CD4-positive, alpha-beta T cell treated with Interleukin-17A for 1 hour (primary cell): ENCODE measurements around the gene ABCA2.
A peak's percentile ranks its signal among the peaks of the same experiment; 100 is the strongest.

ENCODE experiments used
- DNase-seq: peaks from one replicate; pipeline ENCODE4 v3.0.0-alpha.2; 2020

Gene ABCA2

DNA sequence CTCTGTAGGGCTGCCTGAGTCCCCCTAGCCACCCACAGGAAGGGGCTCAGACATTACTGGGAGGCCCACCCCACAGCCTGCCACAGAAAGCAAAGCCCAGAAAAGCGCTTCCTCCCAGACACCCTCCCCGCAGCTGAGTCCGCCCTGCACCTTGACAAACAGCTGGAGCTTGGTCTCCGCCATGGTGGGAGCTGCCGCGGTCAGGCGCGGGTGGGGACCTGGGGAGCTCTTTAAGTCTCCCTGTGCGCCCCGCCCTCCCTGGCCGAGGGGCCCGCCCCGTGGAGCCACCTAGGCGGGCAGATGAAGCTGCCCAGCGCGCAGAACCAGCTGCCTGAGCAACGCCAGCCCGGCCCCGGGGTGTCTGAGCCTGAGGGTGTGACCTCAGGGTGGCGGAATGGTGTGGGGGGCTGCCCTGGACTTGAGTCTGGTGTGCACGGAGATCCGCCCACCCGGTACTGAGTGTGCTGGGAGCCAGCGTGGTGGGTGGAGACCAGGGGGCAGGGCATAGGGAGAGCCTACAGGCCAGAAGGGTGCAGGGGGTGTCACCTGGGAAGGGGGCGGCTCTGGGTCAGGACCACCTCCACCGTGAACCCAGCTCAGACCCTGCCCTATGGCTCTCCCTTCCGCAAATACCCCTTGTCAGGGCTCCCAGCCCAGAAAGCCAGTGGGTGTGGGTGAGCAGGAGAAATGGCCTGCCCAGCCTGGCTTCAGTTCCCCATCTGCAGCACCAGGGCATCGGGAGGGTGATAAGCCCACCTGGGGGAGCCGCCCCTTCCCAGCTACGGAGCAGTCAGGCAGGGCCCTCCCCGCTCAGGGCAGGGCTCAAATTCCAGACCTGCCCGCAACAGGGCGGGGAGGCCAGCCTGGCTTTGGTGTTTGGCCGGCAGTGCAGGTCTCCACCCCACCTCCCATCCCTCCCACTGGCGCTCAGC is 31.4 kb downstream of the ABCA2 start, which contains the start of gene CLIC3:
Gene CLIC3 (minus strand): TSS at position 208 of the 932 bp plus-strand sequence. CDS start 25 bp downstream, at position 183.
- peak; percentile 70 for DNase-seq

DNA sequence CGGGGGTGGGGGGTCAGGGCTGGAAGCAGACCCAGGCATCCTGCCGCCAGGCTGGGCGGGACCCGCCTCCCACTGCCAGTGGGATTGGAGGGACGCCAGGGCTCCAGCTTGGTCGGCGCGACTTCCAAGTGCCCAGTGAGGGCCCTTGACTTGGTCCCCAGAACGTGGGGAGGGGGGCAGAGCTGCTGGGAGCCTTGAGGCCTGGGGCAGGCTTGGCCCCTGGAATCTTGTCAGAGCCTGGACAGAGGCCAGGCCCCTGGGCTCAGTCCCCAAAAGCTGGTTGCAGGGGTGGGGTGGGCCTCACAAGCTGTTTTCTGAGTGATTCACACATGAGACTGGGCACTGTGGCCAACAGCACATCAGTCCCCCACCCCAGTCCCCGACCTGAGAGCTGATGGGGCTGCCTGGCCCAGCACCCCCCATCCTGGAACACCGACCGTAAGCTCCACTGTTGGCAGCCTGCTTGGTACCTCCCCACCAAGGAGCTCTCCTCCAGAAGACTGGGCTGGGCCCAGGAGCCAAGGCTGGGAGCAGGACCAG is 32.2 kb downstream of the ABCA2 start:
- no peak for DNase-seq

DNA sequence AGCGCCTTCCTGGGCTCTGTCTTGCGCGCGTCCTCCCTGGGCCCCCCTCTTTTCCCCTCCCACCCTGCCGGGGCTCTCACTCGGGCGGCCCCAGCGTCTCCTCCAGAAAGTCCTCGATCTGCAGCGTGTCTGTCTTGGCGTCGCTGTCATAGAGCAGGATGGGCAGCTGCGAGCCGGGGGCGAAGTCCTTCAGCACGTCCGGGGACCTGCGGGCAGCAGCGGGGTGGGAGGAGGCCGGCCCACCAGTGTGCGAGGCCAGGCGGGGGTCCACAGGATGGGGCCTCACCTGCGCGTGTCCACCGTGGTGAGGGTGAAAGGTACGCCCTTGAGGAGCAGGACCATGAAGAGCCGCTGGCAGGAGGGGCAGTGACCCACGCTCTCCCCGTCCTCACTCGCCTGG is 32.7 kb downstream of the ABCA2 start:
- DNase-seq: no peak

DNA sequence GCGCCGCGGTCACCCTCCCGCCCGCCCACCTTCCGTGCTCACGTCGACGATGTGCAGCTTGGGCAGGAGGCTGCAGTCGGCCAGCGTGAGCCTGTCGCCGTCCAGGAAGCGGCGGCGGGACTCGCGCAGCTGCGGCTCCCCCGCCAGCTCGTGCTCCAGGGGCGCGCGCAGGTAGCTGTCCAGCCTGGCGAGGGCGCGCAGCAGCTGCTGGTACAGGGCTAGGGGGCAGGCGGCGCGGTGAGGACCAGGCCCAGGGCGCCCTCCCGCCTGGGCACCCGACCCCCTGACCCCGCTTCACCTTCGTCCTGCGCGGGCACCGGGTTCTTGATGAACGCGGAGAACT is 33.2 kb downstream of the ABCA2 start:
- DNase-seq: no peak

DNA sequence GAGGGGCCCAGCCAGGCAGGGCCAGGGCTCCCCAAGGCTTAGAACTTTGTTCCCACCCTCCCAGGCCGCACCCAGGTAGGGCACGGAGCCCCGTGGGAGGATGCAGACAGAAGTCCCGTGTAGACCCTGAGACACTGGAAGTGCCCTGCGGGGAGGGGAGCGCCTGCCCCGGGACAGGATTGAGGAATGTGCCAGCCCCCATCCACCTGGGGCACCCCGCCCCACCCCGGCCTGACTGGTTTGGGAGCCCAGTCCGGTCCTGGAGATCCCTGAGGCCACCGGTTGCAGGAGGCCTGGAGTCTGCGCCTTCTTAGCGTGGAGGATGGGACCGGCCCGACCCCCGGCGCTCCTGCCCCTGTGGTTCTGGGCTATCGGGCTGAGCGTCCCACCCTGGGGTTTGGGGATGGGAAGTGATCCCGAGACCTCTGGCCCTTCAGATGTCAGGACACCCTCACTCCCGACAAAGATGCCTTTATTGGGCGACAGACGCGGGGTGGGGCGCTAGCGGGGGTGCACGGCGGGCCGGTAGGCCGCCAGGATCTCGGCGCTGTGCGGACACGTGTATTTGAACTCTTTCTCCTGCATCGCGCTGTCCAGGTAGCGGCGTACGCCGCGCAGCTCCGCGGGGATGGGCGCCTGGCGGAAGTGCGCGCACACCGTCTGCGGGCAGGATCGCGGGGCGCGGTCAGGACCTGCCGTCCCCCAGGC is 33.7 kb downstream of the ABCA2 start:
- DNase-seq: no peak

DNA sequence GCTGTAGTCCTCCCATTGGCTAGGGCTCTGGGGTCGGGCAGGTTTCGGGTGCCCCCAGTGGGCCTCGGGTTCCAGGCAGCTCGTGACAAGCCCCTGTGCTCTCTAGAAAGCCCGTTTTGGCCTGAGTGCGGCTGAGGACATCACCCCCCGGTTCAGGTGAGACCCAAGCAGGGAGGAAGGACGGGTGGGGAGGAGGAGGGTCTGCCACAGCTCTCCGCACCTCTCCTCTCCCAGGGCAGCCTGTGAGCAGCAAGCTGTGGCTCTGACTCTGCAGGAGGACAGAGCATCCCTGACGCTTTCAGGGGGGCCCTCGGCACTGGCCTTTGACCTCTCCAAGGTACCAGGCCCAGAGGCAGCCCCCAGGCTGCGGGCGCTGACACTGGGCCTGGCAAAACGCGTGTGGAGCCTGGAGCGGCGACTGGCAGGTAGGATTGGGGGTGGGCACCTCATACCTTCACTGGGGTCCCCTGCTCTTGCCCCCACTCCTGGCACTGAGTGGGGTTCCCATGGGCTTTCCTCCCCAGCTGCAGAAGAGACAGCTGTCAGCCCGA is 35.1 kb downstream of the ABCA2 start:
- no peak for DNase-seq

DNA sequence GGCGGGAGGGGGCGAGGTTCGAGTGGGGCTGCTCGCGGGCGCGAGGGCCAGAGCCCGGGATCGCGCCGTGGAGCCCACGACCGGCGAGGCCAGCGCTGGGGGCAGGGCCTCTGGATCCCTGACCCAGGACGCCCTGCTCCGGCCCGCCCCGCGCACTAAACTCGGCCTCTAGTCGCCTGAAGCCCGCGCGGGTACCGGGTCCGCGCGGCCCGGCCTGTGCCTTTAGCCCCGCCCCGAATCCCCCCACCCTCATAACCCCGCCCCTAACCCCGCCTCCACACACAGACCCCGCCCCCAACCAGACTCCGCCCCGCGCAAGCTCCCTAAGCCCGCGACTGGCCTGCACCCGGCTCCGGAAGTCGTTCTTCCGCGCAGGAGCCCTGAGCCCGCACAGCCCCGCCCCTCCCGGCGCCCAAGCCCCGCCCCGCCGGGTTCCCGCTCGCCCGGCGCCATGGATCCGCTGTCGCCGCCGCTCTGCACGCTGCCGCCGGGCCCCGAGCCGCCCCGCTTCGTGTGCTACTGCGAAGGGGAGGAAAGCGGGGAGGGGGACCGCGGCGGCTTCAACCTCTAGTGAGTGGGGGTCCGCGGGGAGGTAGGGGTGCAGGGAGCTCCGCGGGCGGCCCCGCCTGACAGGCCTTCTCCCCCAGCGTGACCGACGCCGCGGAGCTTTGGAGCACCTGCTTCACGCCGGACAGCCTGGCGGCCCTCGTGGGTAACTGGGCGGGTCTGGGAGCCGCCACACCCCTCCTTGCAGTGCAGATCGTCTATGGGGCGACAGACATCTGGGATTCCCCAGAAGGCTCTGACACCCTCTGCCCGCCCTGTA is 35.8 kb downstream of the ABCA2 start, which contains the start of gene PAXX:
Gene PAXX (plus strand): TSS at position 430 of the 826 bp plus-strand sequence. CDS start 22 bp downstream, at position 452.
- peak; percentile 94 for DNase-seq

DNA sequence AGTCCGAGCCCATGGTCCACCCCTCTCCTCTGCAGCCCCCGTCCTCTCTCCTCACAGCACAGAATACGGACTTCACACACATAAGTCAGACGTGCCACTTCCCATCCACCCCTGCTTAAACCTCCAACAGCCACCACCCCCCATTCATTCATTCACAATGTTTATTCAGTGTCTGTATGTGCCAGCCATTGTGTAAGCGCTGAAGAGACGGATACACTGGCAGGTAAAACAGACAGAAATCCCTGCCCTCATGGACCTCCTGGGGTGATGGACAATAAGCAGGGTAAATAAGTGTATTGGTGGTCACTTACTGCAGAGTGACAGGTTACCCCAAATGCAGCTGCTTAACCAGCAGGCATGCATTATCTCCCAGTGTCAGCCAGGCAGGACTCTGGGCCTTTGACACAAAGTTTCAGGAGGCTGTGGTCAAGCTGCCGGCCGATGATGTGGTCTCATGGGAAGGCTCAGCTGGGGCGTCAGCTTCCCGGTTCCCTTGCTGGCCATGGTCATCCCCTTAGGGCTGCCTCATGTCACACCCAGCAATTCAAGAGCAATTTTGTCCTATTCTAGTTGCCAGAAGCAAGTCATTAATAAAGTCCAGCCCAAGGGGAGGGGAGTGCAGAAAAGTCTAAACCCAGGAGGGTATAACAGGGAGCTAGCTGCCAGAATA is 37.7 kb downstream of the ABCA2 start:
- DNase-seq: no peak

DNA sequence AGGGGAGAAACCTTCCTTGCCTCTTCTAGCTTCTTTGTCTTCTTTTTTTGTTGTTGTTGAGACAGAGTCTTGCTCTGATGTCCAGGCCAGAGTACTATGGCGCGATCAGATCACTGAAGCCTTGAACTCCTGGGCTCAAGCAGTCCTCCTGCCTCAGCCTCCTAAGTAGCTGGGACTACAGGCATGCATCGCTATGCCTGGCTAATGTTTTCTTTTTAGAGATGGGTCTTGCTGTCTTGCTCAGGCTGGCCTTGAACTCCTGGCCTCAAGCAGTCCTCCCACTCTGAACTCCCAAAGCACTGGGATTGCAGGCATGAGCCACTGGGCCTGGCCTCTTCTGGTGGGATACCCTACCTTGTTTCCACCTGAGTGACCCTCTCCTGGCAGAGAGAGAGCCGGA is 39.2 kb downstream of the ABCA2 start:
- DNase-seq: no peak

DNA sequence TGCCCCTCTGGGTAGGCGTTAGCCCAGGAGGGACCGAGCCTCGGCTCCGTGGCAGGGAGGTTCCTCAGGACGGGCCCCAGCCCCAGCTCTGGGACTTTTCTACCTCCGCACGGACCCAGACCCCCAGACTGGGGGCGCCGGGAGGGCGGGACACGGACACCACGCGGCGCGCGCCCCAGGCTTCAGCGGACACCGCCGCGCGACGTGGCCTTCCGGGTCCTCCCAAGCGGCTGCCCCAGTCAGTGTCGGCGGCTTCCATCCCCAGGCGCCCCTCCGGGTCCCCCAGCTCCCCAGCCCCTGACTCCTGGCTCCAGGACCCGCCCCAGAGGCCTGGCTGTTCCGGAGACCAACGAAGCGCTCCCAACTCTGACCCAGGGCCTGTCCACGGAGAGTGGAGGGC is 42.2 kb downstream of the ABCA2 start:
- DNase-seq: no peak

DNA sequence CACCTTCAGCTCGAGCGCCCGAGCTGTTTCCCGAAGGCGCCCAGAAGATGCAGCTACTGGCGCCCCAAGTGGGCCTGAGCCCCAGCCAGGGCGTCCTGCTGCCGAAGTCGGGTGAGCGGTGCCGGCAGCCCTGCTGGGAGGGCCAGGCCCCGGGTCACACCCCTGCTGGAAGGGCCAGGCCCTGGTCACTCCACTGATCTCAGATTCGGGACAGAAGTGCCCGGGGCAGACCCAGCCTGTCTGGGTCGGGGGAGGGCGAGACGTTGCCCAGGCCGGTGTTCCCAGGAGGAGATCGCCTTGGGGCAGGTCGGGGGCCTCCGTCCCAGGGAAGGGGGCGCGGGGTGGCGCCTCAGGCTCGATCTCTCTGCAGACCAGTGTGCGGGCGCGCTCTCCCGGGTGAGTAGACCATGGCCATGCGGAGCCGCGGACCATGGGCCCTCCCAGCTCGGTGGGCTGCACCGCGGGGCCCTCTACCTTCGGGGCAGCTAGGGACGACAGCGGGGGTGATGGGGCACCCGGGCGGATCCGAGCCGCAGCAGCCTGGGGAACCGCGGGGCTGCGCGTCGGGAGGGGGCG is 42.9 kb downstream of the ABCA2 start:
- DNase-seq: no peak

DNA sequence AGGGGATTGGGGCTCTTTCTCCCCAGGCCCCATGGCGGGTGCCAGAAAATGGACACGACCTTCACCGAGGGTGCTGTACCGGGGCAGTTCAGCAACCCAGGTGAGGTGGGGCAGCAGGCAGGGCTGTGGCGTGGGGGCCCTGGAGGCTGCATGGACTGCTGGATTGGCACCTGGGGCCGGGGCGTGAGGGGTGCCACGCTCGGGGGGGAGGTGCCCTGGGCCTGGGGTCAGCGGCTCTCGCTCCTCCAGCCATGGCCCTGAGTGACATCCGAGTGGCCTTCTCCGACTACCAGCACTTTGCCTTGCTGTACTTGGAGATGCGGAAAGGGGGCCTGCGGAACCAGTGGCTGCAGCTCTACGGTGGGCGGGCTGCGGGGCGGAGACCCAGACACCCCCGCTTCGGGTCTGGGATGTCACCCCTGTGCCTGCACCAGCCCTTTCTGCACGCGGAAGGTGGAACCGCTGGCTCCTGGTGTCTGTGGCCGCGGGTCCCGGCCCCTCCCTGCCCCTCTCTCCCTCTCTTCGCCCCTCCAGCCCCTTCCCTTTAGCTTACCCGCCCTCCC is 43.5 kb downstream of the ABCA2 start:
- DNase-seq: no peak

DNA sequence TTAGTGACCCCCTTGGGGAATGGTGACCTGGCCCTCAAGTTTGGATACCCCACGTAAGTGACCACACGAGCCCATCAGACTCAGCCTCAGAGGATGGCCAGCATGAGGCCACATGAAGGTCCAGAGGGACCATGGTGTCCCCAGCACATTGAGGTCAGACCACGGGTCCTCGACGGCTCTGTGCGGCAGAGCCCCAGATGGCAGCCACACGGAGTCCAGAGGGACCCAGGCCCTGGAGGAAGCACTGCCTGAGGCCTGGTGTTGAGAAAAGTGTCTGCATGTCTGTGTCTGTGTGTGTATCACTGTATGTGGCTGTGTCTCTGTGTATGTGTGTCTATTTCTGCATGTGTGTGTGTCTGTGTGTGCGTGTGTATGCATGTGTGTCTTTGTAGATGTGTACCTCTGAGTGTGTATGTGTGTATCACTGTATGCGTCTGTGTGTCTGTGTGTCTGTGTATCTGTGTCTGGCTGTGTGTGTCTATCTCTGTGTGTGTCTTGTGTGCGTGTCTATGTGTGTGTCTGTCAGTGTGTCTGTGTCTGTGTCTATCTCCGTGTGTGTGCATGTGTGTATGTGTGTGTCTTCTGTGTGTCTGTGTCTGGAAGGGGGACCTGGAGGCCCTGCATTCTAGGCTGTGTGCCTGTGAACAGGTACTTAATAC is 44.3 kb downstream of the ABCA2 start:
- no peak for DNase-seq

DNA sequence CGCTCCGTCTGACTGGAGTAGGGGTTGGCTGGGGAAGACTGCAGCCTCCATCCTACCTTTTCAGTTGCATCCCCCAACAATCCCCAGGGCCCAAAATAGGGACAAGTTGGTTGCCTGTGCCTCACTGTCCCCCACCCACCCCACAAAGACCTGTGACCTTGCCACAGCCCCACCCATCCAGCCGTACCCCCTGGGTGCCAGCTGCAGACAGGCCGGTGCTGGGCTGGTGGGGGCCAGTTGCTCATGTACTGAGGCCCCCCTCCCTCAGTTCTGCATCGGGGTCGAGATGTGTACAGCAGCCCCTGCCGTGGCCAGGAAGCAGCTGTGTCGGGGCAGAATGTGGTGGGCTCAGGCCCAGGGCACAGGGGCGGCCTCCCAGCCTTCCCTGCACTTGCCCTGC is 44.9 kb downstream of the ABCA2 start:
- no peak for DNase-seq

DNA sequence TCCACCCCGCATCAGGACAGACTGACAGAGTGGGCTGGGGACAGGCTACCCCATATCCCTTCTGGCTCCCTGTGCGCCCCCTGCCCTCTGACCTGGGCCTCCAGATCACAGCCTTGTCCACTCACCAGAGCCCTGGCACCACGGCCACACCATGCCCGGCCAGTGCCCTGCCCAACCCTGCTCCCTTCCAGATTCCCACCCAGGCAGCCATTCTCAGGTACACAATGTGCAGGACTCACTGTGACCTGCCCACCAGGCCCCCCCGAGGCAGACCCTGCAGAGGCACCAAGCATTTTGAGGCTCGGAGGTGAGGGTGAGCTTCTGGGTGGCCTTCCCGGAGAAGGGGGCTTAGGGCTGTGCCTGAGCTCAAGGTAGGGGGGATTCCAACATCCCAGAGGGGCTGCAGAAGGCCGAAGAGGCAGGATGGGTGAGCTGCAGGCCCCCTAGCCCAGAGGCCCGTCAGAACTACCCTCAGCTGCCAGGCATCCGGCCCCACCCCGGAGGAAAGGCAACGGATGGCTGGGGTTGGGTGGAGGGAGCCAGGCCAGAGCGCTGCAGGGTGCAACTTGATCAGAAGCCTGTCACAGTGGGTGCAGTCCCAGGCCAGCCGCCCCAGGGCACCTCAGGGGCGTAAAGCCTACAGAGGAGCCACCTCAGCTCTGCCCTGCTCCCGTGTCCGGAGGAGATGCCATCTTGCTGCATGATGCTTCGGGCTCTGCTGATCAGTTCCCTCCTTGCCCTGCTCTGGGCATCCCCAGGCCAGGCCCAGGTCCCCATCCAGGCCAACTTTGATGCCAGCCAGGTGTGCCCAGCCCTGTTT is 45.6 kb downstream of the ABCA2 start, which contains the start of gene LCNL1:
Gene LCNL1 (plus strand): TSS at position 762 of the 820 bp plus-strand sequence. CDS start 594 bp downstream, outside the sequence.
- no peak for DNase-seq

DNA sequence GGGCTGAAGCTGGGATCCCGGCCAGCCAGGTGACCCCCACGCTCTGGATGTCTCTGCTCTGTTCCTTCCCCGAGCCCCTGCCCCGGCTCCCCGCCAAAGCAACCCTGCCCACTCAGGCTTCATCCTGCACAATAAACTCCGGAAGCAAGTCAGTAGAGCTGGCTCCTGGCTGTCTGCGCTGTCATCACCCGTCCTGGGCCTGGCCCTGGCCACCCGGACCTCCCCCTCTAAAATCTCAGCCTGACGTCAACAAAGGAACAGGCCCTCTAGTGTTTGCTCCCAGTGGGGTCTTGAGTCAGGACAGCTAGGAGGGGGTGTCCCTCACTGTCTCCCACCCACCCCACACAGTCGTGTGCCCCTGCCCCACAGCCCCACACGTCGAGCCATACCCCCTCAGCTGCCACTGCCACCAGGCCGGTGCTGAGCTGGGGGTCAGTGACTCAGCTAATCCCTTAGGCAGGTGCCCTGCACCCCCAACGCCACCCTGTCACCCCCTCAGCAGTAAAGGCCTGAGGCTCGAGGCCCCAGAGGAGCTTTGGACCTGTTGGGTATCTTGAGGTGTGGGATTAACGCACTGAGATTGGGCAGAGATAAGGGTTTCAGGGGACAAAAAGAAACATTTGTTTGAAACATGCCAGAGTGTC is 46.3 kb downstream of the ABCA2 start:
- no peak for DNase-seq

DNA sequence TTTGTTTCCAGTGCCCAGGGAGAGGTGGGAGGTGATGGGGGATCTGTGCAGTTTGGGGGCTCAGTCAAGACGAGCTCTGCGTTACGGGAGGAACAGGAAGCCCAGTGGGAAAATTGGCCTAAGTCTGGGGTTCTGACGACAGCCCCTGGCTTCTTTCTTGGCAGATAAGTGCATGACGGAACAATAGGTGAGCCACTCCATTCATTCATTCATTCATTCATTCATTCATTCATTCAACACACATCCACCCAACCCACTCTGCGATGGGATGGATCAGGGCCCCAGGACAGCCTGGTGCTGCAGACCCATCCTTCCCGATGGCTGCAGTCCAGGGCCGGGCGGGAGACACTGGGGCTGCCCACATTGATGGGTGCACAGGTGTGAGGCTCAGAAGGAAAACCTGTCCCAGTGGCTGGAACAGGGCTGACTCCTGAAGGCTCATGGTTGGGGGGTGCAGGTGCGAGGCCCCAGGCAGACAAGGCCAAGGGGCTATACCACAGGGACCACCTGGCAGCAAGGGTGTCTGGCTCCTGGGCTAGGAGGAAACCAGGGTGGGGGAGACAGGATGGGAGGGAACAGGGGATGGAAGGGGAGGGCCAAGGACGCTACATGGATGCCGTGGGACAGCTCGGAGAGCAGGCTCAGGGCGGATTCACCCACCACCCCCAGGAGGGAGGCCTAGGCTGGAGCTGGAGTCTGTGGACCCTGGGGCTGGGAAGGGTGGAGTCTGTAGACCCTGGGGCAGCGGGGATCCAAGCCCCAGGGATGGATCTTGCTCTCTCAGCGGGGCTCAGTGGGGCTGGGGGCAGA is 47.2 kb downstream of the ABCA2 start:
- no peak for DNase-seq
